CD14-positive monocyte (primary cell): ENCODE measurements around the gene PANX2. TPM values are rescaled to one million over a fixed set of nuclear protein-coding genes. Genes with fewer than 3 reads are reported as not detected.
A peak's percentile ranks its signal among the peaks of the same experiment; 100 is the strongest.

Experiments
- DNase-seq, 3 donors: peaks; one replicate each; pipeline ENCODE4 v3.0.0-alpha.2; 2011 to 2022
- H2AFZ ChIP-seq: 2 replicates; pipeline ENCODE4 v1.6.0; 2012; ENCODE audit warnings: mild to moderate bottlenecking, low read depth, low read length, inconsistent platforms; ENCODE audit not compliant: insufficient read depth, poor library complexity, severe bottlenecking
- H3K27ac ChIP-seq, 2 donors: 1 replicate in 1 of 2; 2 replicates in 1 of 2; pipeline ENCODE4 v1.5.1; 2012 to 2013; ENCODE audit warnings: low read length in 2 of 2, control low read depth in 1 of 2, inconsistent platforms in 1 of 2, low read depth in 1 of 2, mild to moderate bottlenecking in 1 of 2
- H3K27me3 ChIP-seq, 2 donors: one replicate each; pipeline versions ENCODE4 v1.6.0 to v1.6.1; 2011 to 2013; ENCODE audit warnings: low read length in 2 of 2; ENCODE audit not compliant: control insufficient read depth in 2 of 2, insufficient read depth in 2 of 2
- H3K36me3 ChIP-seq, 2 donors: replicated peaks in 1 of 2; 1 replicate in 1 of 2; 2 replicates in 1 of 2; pipeline versions ENCODE4 v1.5.1 to v1.6.1; 2012 to 2013; ENCODE audit warnings: low read length in 2 of 2, control low read depth in 1 of 2, inconsistent platforms in 1 of 2, mild to moderate bottlenecking in 1 of 2; ENCODE audit not compliant: insufficient read depth in 2 of 2, control insufficient read depth in 1 of 2
- H3K4me1 ChIP-seq, 2 donors: 1 replicate in 1 of 2; 2 replicates in 1 of 2; pipeline versions ENCODE4 v1.5.1 to v1.6.1; 2012 to 2013; ENCODE audit warnings: low read length in 2 of 2, control low read depth in 1 of 2, inconsistent platforms in 1 of 2, mild to moderate bottlenecking in 1 of 2, moderate library complexity in 1 of 2; ENCODE audit not compliant: insufficient read depth in 2 of 2, control insufficient read depth in 1 of 2
- H3K4me2 ChIP-seq: replicated peaks from 2 replicates; pipeline ENCODE3; 2012; ENCODE audit warnings: low read length, moderate library complexity, mild to moderate bottlenecking; ENCODE audit not compliant: poor library complexity, severe bottlenecking; ENCODE audit errors: extremely low read depth
- H3K4me3 ChIP-seq, 3 experiments: fragments of 200-600 bp in 1 of 3; sonication (generic) in 1 of 3; replicated peaks in 1 of 3; 1 replicate in 2 of 3; 2 replicates in 1 of 3; pipeline ENCODE4 v1.5.1; 2011 to 2013; ENCODE audit warnings: low read length in 3 of 3, mild to moderate bottlenecking in 3 of 3, control low read depth in 2 of 3, low read depth in 2 of 3, inconsistent platforms in 1 of 3, moderate library complexity in 1 of 3
- H3K79me2 ChIP-seq: 2 replicates; pipeline ENCODE4 v1.6.0; 2012; ENCODE audit warnings: mild to moderate bottlenecking, control low read depth, inconsistent platforms, low read length, moderate library complexity; ENCODE audit not compliant: insufficient read depth
- H3K9ac ChIP-seq: 2 replicates; pipeline ENCODE4 v1.6.0; 2017; ENCODE audit warnings: low read length, mild to moderate bottlenecking; ENCODE audit not compliant: insufficient read depth, poor library complexity, severe bottlenecking
- H3K9me3 ChIP-seq, 2 donors: replicated peaks in 1 of 2; 1 replicate in 1 of 2; 2 replicates in 1 of 2; pipeline versions ENCODE4 v1.5.1 to v1.6.1; 2012 to 2013; ENCODE audit warnings: low read length in 2 of 2, control low read depth in 1 of 2; ENCODE audit not compliant: control insufficient read depth in 1 of 2, insufficient read depth in 1 of 2
- H4K20me1 ChIP-seq: 2 replicates; pipeline ENCODE4 v1.6.0; 2012; ENCODE audit warnings: mild to moderate bottlenecking, low read length, control low read depth, moderate library complexity; ENCODE audit not compliant: insufficient read depth
- H3K27ac Mint-ChIP-seq, 7 donors: one replicate each; pipeline ENCODE4 v1.8.0; 2020; ENCODE audit warnings: mild to moderate bottlenecking in 7 of 7, mixed read lengths in 7 of 7, moderate library complexity in 6 of 7, inconsistent platforms in 2 of 7
- H3K27me3 Mint-ChIP-seq, 3 donors: one replicate each; pipeline ENCODE4 v1.8.0; 2021 to 2022; ENCODE audit warnings: low read depth in 3 of 3, mild to moderate bottlenecking in 3 of 3, mixed read lengths in 3 of 3, moderate library complexity in 3 of 3, inconsistent platforms in 1 of 3
- H3K36me3 Mint-ChIP-seq, 2 donors: one replicate each; pipeline ENCODE4 v1.8.0; 2020; ENCODE audit warnings: mixed read lengths in 2 of 2, inconsistent platforms in 1 of 2, mild to moderate bottlenecking in 1 of 2
- H3K4me1 Mint-ChIP-seq: one replicate; pipeline ENCODE4 v1.8.0; 2020; ENCODE audit warnings: mild to moderate bottlenecking, mixed read lengths
- H3K4me3 Mint-ChIP-seq, 2 donors: one replicate each; pipeline ENCODE4 v1.8.0; 2020; ENCODE audit warnings: mild to moderate bottlenecking in 2 of 2, mixed read lengths in 2 of 2, moderate library complexity in 1 of 2
- H3K9me3 Mint-ChIP-seq, 7 donors: one replicate each; pipeline ENCODE4 v1.8.0; 2020 to 2022; ENCODE audit warnings: mixed read lengths in 7 of 7, mild to moderate bottlenecking in 6 of 7, moderate library complexity in 6 of 7, inconsistent platforms in 2 of 7
- WGBS: methylation state at CpG from one replicate; pipeline ENCODE4 v1.1.5; 2013; ENCODE audit warnings: missing lambda C conversion rate; ENCODE audit not compliant: insufficient coverage; 5-methylcytosine and 5-hydroxymethylcytosine counted together
- intact Hi-C, 2 donors: fragments of 100-400 bp; cut with micrococcal nuclease; formaldehyde crosslinking; loops; one replicate each; pipeline versions ENCODE4 v1.15.0 to v1.15.1; 2023
- polyA plus RNA-seq, 3 donors: library from polyadenylated mRNA; depleted of rRNA in 1 of 3; unstranded in 2 of 3; stranded (reverse) in 1 of 3; fragments of 300-500 nt in 2 of 3; fragments of >200 nt in 1 of 3; fragmentation: Illumina TruSeq in 2 of 3; gene quantifications; 1 replicate in 2 of 3; 2 replicates in 1 of 3; pipeline ENCODE4 v1.2.3, GENCODE V29; 2012 to 2021
- TF ChIP-seq, protein P1 (sequence below): fragments of 200-600 bp; IDR thresholded peaks from one replicate; pipeline ENCODE4 v1.8.0; 2022; ENCODE audit warnings: antibody characterized with exemption, mild to moderate bottlenecking

Gene PANX2
- polyA plus RNA-seq, 3 donors, result 0.05 to 6.0 TPM; not detected in 1

GRCh38 chr22:50143096-50143495 is 27.4 kb upstream of the PANX2 start:
- WGBS, result 18% methylated on average over 7 of the region's 7 CpGs

DNA sequence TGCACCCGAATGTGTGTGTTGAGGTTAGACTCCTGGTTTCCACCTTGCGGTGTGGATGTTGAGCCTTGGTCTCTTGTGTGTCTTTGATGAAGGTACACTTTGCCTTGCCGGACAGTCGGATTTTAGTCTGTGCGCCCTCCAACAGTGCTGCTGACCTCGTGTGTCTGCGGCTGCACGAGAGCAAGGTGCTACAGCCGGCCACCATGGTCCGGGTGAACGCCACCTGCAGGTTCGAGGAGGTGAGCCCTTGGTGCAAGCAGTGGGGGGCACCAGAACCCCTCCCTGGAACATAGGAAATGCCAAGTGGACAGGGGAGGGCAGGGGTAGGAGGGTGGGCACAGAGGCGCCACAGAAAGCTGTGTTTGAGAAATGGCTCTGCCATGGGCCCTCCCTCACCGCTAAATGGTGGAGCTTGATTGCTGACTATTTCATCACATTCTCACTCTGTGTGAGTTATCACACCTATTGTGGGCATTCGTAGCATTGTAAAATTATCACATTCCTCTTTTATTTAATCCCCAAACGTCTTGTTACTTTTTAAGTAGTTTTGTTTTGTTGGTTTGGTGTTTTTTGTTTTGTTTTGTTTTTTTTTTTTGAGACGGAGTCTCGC is 26.4 kb upstream of the PANX2 start:
- Histone ChIP-seq H3K4me2 (no peak overlapping the region), H3K27ac (no peak overlapping the region), H3K79me2 (no peaks in the 10 kb centered on the region), H3K4me3 (no peak overlapping the region), H3K36me3 (no peaks in the 10 kb centered on the region), H3K9ac (no peak overlapping the region), H3K27me3 (no peaks in the 10 kb centered on the region), H4K20me1 (no peaks in the 10 kb centered on the region), H3K4me1 (peaks cover 53 to 55% of the 10 kb centered on the region in 2 donors), H2AFZ (no peak overlapping the region), H3K9me3 (no peaks in the 10 kb centered on the region)
- 90% methylated on average over 10 of the region's 18 CpGs for WGBS
- intact Hi-C loops, result no loop called here
- peaks cover 69% of the 10 kb centered on the region for H3K4me1 Mint-ChIP-seq
- H3K9me3 Mint-ChIP-seq, result no peaks in the 10 kb centered on the region
- no peak overlapping the region for H3K27ac Mint-ChIP-seq
- no peak for DNase-seq
- TF ChIP-seq, protein P1, sequence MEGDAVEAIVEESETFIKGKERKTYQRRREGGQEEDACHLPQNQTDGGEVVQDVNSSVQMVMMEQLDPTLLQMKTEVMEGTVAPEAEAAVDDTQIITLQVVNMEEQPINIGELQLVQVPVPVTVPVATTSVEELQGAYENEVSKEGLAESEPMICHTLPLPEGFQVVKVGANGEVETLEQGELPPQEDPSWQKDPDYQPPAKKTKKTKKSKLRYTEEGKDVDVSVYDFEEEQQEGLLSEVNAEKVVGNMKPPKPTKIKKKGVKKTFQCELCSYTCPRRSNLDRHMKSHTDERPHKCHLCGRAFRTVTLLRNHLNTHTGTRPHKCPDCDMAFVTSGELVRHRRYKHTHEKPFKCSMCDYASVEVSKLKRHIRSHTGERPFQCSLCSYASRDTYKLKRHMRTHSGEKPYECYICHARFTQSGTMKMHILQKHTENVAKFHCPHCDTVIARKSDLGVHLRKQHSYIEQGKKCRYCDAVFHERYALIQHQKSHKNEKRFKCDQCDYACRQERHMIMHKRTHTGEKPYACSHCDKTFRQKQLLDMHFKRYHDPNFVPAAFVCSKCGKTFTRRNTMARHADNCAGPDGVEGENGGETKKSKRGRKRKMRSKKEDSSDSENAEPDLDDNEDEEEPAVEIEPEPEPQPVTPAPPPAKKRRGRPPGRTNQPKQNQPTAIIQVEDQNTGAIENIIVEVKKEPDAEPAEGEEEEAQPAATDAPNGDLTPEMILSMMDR, result no peak
- no peak overlapping the region for H3K4me3 Mint-ChIP-seq
- H3K36me3 Mint-ChIP-seq, result no peaks in the 10 kb centered on the region
- H3K27me3 Mint-ChIP-seq, result peaks cover 0 to 3% (median 1%) of the 10 kb centered on the region in 3 donors

More at GRCh38 chr22:50143096-50143495, 27.4 kb upstream of the PANX2 start:
- Histone ChIP-seq H3K9me3 (no peaks in the 10 kb centered on the region), H3K4me3 (no peak overlapping the region), H3K4me2 (no peak overlapping the region), H3K36me3 (no peaks in the 10 kb centered on the region), H3K27me3 (no peaks in the 10 kb centered on the region), H3K27ac (no peak overlapping the region), H2AFZ (peak overlapping the region; percentile 62), H3K4me1 (peaks cover 44 to 45% of the 10 kb centered on the region in 2 donors), H3K79me2 (no peaks in the 10 kb centered on the region), H3K9ac (peak overlapping the region; percentile 40), H4K20me1 (no peaks in the 10 kb centered on the region)
- Mint-ChIP-seq H3K4me3 (peak overlapping the region in 1 of 2 donors; percentile 46), H3K27me3 (peaks cover 0 to 3% (median 1%) of the 10 kb centered on the region in 3 donors), H3K36me3 (no peaks in the 10 kb centered on the region), H3K27ac (no peak overlapping the region), H3K9me3 (no peaks in the 10 kb centered on the region), H3K4me1 (peaks cover 59% of the 10 kb centered on the region)
- DNase-seq, result no peak
- intact Hi-C loops, result no loop called here
- TF ChIP-seq, protein P1, result no peak
